A549 treated with AZD2906 at 1 μM for 4 hours (cell line): ENCODE measurements around the gene AFAP1L1. TPM values are rescaled to one million over a fixed set of nuclear protein-coding genes. Genes with fewer than 3 reads are reported as not detected.

ENCODE experiments used
- total RNA-seq: library from RNA; stranded (reverse); fragments of 200-300 nt; extraction: Qiagen RNA extraction; gene quantifications from 5 replicates; pipeline ENCODE4 v1.2.3, GENCODE V29; 2022

AFAP1L1 gene
- 12.3 to 15.7 TPM (median 15.4 TPM) in 5 replicates for total RNA-seq

GRCh38 chr5:149271716-149272563, at the start of gene AFAP1L1:
AFAP1L1 (plus strand) TSS chr5:149271859; CDS start chr5:149271969, 110 bp downstream.

GRCh38 chr5:149345147-149345891, 73.7 kb downstream of the AFAP1L1 start, which contains the start of gene GRPEL2:
GRPEL2 (plus strand) TSS chr5:149345499; CDS start chr5:149345540, 41 bp downstream.

GRCh38 chr5:149357370-149358293, 86.0 kb downstream of the AFAP1L1 start, which contains the start of gene PCYOX1L:
PCYOX1L (plus strand) TSS chr5:149358046; CDS start chr5:149358069, 23 bp downstream.

DNA sequence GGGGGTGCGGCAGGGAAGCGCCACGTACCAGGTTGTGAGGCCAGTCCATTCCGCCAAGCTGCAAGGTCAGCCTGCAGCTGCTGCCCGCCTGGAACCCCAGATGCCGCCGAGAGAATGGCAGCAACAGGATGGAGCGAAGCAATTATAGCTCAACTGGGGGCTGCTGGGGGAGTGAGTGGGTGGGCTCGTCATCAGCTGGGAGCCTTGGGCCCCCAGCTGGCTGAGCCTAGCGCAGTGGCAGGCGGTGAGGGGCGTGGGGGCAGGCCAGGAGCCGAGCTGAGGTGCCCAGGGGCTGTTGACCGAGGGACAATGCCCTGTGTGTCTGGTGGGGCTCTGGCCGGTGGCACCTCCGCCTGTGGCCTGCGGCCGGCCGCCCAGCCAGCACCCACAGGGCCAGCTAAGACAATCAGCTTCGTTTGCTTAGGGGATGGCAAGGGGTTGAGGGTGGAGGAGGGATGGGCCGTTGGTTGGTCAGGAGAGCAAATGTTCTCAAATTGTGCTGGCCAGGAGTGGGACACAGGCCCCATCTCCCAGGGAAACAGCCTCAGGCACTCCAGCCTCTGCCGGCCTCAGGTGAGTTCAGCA, 107.6 kb downstream of the AFAP1L1 start, which contains the start of gene IL17B:
Gene IL17B (minus strand): TSS at position 116 of the 585 bp plus-strand sequence. CDS start 67 bp downstream, at position 49.

Other genes starting within 250 kb of the AFAP1L1 start
- 0.39 to 0.92 TPM (median 0.56 TPM) in 5 replicates for gene SH3TC2, start 208.8 kb upstream of the AFAP1L1 start, total RNA-seq
- 23.6 to 26.4 TPM (median 24.9 TPM) in 5 replicates for gene ABLIM3, start 130.4 kb upstream of the AFAP1L1 start, total RNA-seq
- gene GRPEL2, start 73.6 kb downstream of the AFAP1L1 start, total RNA-seq = 6.6 to 10.8 TPM (median 7.3 TPM) in 5 replicates
- gene PCYOX1L, start 86.2 kb downstream of the AFAP1L1 start, total RNA-seq = 2.2 to 3.0 TPM (median 2.9 TPM) in 5 replicates
- 0.09 to 0.17 TPM in 2 of 5 replicates, not detected in the others for gene IL17B, start 107.4 kb downstream of the AFAP1L1 start, total RNA-seq